ENCODE data around the gene CDK14. TPM values are rescaled to one million over a fixed set of nuclear protein-coding genes. Genes with fewer than 3 reads are reported as not detected.

CDK14 gene
- total RNA-seq, 2 donors from 2014 or later = 1.9 to 4.9 TPM

- no peaks in the 10 kb centered on the region for H3K9me3 ChIP-seq
- no peaks in the 10 kb centered on the region for H3K4me1 ChIP-seq
- H3K9ac ChIP-seq (ENCODE audit: low read depth in 2 of 2, low read length in 2 of 2) = no peak overlapping the region
- DNase-seq = no peak
- TF ChIP-seq CTCF (IDR thresholded peaks at IDR 0.05) = no peak
- no peaks in the 10 kb centered on the region for H3K27me3 ChIP-seq
- intact Hi-C loops (cut with DNase I) = no loop called here
- no peak overlapping the region for H3K4me3 ChIP-seq
- H3K27ac ChIP-seq = no peak overlapping the region
- no peaks in the 10 kb centered on the region for H3K36me3 ChIP-seq
Measured at GRCh38 chr7:90648834-90649233, 52.7 kb downstream of the CDK14 start.

GRCh38 chr7:90654718-90655427 is 58.8 kb downstream of the CDK14 start:
- Histone ChIP-seq H3K9ac (ENCODE audit: low read depth in 2 of 2, low read length in 2 of 2) (no peak overlapping the region), H3K36me3 (no peaks in the 10 kb centered on the region), H3K4me3 (no peak overlapping the region), H3K27me3 (no peaks in the 10 kb centered on the region), H3K9me3 (no peaks in the 10 kb centered on the region), H3K27ac (no peak overlapping the region), H3K4me1 (no peaks in the 10 kb centered on the region)
- no peak for DNase-seq
- intact Hi-C loops (cut with DNase I) = no loop called here
- TF ChIP-seq CTCF (IDR thresholded peaks at IDR 0.05) = no peak

GRCh38 chr7:90655566-90655965 is 59.4 kb downstream of the CDK14 start:
- intact Hi-C loops (cut with DNase I) = no loop called here
- no peak overlapping the region for H3K27ac ChIP-seq
- H3K27me3 ChIP-seq = no peaks in the 10 kb centered on the region
- no peaks in the 10 kb centered on the region for H3K9me3 ChIP-seq
- no peak for DNase-seq
- TF ChIP-seq CTCF (IDR thresholded peaks at IDR 0.05) = no peak
- no peaks in the 10 kb centered on the region for H3K36me3 ChIP-seq
- no peak overlapping the region for H3K4me3 ChIP-seq
- no peak overlapping the region for H3K9ac ChIP-seq (ENCODE audit: low read depth in 2 of 2, low read length in 2 of 2)
- H3K4me1 ChIP-seq = no peaks in the 10 kb centered on the region

- H3K4me3 ChIP-seq = no peak overlapping the region
- no peak overlapping the region for H3K9ac ChIP-seq (ENCODE audit: low read depth in 2 of 2, low read length in 2 of 2)
- H3K4me1 ChIP-seq = no peaks in the 10 kb centered on the region
- no peaks in the 10 kb centered on the region for H3K27me3 ChIP-seq
- intact Hi-C loops (cut with DNase I) = no loop called here
- H3K27ac ChIP-seq = no peak overlapping the region
- DNase-seq = no peak
- H3K9me3 ChIP-seq = no peaks in the 10 kb centered on the region
- no peak for TF ChIP-seq CTCF (IDR thresholded peaks at IDR 0.05)
- no peaks in the 10 kb centered on the region for H3K36me3 ChIP-seq
Measured at GRCh38 chr7:90657481-90657880, 61.4 kb downstream of the CDK14 start.

GRCh38 chr7:90660100-90660499 is 64.0 kb downstream of the CDK14 start:
- H3K4me1 ChIP-seq = no peaks in the 10 kb centered on the region
- no peak overlapping the region for H3K4me3 ChIP-seq
- TF ChIP-seq CTCF (IDR thresholded peaks at IDR 0.05) = no peak
- H3K36me3 ChIP-seq = no peaks in the 10 kb centered on the region
- DNase-seq = no peak
- intact Hi-C loops (cut with DNase I) = no loop called here
- H3K9me3 ChIP-seq = no peaks in the 10 kb centered on the region
- H3K27me3 ChIP-seq = no peaks in the 10 kb centered on the region
- H3K27ac ChIP-seq = no peak overlapping the region
- no peak overlapping the region for H3K9ac ChIP-seq (ENCODE audit: low read depth in 2 of 2, low read length in 2 of 2)

Measured in colonic mucosa (tissue), 4 donors.